Dedifferentiated amniotic fluid mesenchymal stem cell (primary cell): ENCODE results near the gene MINDY4B.

Experiments used
- DNase-seq: peaks from one replicate; pipeline ENCODE4 v3.0.0-alpha.2; 2016; ENCODE audit errors: extremely low spot score

Gene MINDY4B

GRCh38 chr3:150844484-150844883 lies 60.8 kb downstream of the MINDY4B start:
- no peak for DNase-seq

- no peak for DNase-seq
Observed at GRCh38 chr3:150843241-150843640, 62.0 kb downstream of the MINDY4B start.

GRCh38 chr3:150840802-150841515 lies 64.3 kb downstream of the MINDY4B start:
- no peak for DNase-seq

- no peak for DNase-seq
Observed at GRCh38 chr3:150830745-150831144, 74.5 kb downstream of the MINDY4B start.

GRCh38 chr3:150830094-150830681 lies 75.1 kb downstream of the MINDY4B start:
- DNase-seq: no peak

- DNase-seq: no peak
Observed at GRCh38 chr3:150829408-150829807, 75.8 kb downstream of the MINDY4B start.

- DNase-seq: no peak
Observed at GRCh38 chr3:150828997-150829396, 76.2 kb downstream of the MINDY4B start.

GRCh38 chr3:150828261-150828660 lies 77.0 kb downstream of the MINDY4B start:
- DNase-seq: no peak

GRCh38 chr3:150826466-150827282 lies 78.6 kb downstream of the MINDY4B start:
- DNase-seq: no peak

GRCh38 chr3:150825916-150826377 lies 79.3 kb downstream of the MINDY4B start:
- DNase-seq: no peak

- DNase-seq: no peak
Observed at GRCh38 chr3:150825192-150825915, 79.9 kb downstream of the MINDY4B start.

GRCh38 chr3:150823277-150823676 lies 82.0 kb downstream of the MINDY4B start:
- DNase-seq: no peak

- no peak for DNase-seq
Observed at GRCh38 chr3:150822636-150823035, 82.6 kb downstream of the MINDY4B start.
